Fibroblast of pulmonary artery (primary cell): ENCODE results near the gene NECTIN4.

Experiments used
- DNase-seq: peaks from one replicate; pipeline ENCODE4 v3.0.0-alpha.2; 2010; ENCODE audit warnings: low read depth
- H3K4me3 ChIP-seq: replicated peaks from 2 replicates; pipeline ENCODE4 v1.5.1; 2011; ENCODE audit warnings: low read depth, mild to moderate bottlenecking, control low read depth, low read length, moderate library complexity
- TF ChIP-seq, protein P1 (sequence below): IDR thresholded peaks from 2 replicates; pipeline ENCODE4 v1.5.1; 2011; ENCODE audit warnings: mild to moderate bottlenecking, control low read depth, low read length, inconsistent platforms; ENCODE audit errors: missing control alignments

The NECTIN4 gene

GRCh38 chr1:161083748-161084596, 5.4 kb downstream of the NECTIN4 start:
- TF ChIP-seq, protein P1, sequence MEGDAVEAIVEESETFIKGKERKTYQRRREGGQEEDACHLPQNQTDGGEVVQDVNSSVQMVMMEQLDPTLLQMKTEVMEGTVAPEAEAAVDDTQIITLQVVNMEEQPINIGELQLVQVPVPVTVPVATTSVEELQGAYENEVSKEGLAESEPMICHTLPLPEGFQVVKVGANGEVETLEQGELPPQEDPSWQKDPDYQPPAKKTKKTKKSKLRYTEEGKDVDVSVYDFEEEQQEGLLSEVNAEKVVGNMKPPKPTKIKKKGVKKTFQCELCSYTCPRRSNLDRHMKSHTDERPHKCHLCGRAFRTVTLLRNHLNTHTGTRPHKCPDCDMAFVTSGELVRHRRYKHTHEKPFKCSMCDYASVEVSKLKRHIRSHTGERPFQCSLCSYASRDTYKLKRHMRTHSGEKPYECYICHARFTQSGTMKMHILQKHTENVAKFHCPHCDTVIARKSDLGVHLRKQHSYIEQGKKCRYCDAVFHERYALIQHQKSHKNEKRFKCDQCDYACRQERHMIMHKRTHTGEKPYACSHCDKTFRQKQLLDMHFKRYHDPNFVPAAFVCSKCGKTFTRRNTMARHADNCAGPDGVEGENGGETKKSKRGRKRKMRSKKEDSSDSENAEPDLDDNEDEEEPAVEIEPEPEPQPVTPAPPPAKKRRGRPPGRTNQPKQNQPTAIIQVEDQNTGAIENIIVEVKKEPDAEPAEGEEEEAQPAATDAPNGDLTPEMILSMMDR: no peak
- DNase-seq: peak; percentile 25
- no peak overlapping the region for H3K4me3 ChIP-seq

DNA sequence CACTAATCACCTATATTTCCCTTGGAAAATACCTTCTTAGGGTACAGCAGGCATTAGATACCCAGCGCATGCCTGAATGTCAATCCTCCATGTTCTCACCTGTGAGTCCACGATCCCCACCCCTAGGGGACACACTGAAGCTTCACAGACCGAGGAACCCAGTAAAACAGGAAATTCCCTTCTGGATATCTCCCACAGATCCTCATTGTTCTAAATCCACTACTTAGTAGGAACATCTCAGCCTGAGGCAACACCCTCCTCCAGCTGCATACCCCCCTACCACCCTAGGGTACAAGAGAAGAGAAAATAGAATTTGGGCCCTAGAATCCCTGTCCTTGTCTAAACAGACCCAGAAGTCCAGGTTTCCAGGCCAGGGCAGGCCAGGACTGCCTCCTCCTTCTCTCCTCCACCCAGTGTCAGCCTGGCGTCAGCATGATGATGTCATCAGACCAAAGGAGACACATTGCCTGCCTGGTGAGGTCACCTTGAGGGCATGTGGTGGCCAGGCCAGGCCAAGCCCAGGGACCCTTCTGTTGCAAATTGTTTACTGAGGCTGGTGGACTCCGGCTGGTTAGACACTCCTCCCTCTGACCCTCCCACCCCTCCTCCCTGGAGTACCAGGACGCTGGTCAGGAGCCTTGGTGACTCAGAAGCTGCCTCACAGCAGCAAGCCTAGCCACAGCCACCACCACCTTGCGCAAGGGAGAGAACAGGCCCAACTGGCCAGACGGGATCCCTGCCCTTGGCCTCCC, 6.2 kb downstream of the NECTIN4 start:
- TF ChIP-seq, protein P1: no peak
- peak; percentile 89 for DNase-seq
- H3K4me3 ChIP-seq: no peak overlapping the region

- TF ChIP-seq, protein P1: no peak
- H3K4me3 ChIP-seq: no peak overlapping the region
- DNase-seq: no peak
These were observed 6.9 kb downstream of the NECTIN4 start for GRCh38 chr1:161082483-161082882.

- TF ChIP-seq, protein P1: no peak
- no peak for DNase-seq
- no peak overlapping the region for H3K4me3 ChIP-seq
These were observed 7.8 kb downstream of the NECTIN4 start for GRCh38 chr1:161081519-161081918.

- DNase-seq: peak; percentile 38
- TF ChIP-seq, protein P1: no peak
- H3K4me3 ChIP-seq: no peak overlapping the region
These were observed 8.6 kb downstream of the NECTIN4 start for GRCh38 chr1:161080441-161081405.

DNA sequence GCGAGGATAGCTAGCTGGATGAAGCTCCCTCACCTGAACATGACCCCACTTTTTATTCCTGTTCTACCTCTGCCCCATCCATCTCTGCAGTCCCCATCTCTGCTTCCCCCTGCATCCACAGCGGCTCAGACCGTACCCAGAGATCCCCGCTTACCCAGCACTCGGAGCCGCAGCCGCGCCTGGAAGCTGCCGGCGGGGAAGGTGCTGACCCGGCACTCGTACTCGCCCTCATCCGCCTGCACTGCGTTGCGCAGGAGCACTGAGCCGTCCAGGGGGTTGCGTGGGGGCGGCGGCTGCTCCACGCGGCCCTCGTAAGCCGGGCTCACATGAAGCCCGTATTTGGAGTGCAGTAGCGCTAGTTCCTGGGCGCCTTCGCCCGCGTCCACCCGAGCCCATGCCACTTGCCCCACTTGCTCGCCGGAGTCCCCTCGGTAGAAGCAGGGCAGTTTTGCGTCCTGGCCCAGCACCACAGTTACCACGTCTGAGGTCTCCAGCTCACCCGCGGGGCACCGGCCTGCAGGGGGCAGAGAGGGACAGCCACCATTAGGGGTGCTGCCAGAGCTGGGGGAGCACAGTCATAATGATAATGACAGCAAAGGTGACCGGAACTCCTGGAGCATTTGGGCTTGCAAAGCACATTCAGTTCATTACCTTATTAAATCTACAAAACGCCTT, 9.8 kb downstream of the NECTIN4 start:
- no peak for DNase-seq
- H3K4me3 ChIP-seq: no peak overlapping the region
- TF ChIP-seq, protein P1: no peak
